H9 (cell line): ENCODE measurements around the gene TMEM183A. TPM values are rescaled to one million over a fixed set of nuclear protein-coding genes. Genes with fewer than 3 reads are reported as not detected.

Experiments used
- DNase-seq: peaks from one replicate; pipeline ENCODE4 v3.0.0-alpha.2; 2017
- H2AFZ ChIP-seq: one replicate; pipeline ENCODE4 v1.6.1; 2013; ENCODE audit warnings: mild to moderate bottlenecking, low read length, control low read depth, moderate library complexity
- H2AK5ac ChIP-seq: 2 replicates; pipeline ENCODE4 v1.6.1; 2013; ENCODE audit warnings: low read length, control low read depth, mixed read lengths; ENCODE audit not compliant: insufficient read length
- H2BK120ac ChIP-seq: one replicate; pipeline ENCODE4 v1.6.1; 2013; ENCODE audit warnings: low read depth, mild to moderate bottlenecking, low read length, control low read depth, inconsistent platforms; ENCODE audit not compliant: poor library complexity, severe bottlenecking
- H2BK12ac ChIP-seq: 2 replicates; pipeline ENCODE4 v1.6.1; 2013; ENCODE audit warnings: low read length, control low read depth, mixed read lengths, low read depth; ENCODE audit not compliant: insufficient read length
- H2BK15ac ChIP-seq: 2 replicates; pipeline ENCODE4 v1.6.1; 2013; ENCODE audit warnings: low read depth, low read length, control low read depth
- H2BK20ac ChIP-seq: one replicate; pipeline ENCODE4 v1.6.1; 2013; ENCODE audit warnings: low read depth, mild to moderate bottlenecking, low read length, control low read depth, inconsistent platforms; ENCODE audit not compliant: poor library complexity, severe bottlenecking
- H2BK5ac ChIP-seq: 2 replicates; pipeline ENCODE4 v1.6.1; 2013; ENCODE audit warnings: low read length, control low read depth, mixed read lengths; ENCODE audit not compliant: insufficient read length
- H3K14ac ChIP-seq: 2 replicates; pipeline ENCODE4 v1.6.1; 2013; ENCODE audit warnings: low read length, control low read depth; ENCODE audit not compliant: insufficient read depth
- H3K18ac ChIP-seq: 2 replicates; pipeline ENCODE4 v1.6.1; 2013; ENCODE audit warnings: low read depth, mild to moderate bottlenecking, mixed read lengths, low read length, control low read depth; ENCODE audit not compliant: insufficient read length
- H3K23ac ChIP-seq: 2 replicates; pipeline ENCODE4 v1.6.1; 2013; ENCODE audit warnings: low read length, control low read depth, mixed read lengths, low read depth; ENCODE audit not compliant: insufficient read length
- H3K23me2 ChIP-seq: 2 replicates; pipeline ENCODE4 v1.6.1; 2013; ENCODE audit warnings: low read depth, mild to moderate bottlenecking, mixed read lengths, low read length, control low read depth; ENCODE audit not compliant: insufficient read length, poor library complexity, severe bottlenecking
- H3K27ac ChIP-seq: 2 replicates; pipeline ENCODE4 v1.5.1; 2013; ENCODE audit warnings: low read length, control low read depth, mixed read lengths, low read depth; ENCODE audit not compliant: insufficient read length
- H3K27me3 ChIP-seq: 2 replicates; pipeline ENCODE4 v1.6.1; 2013; ENCODE audit warnings: low read length, control low read depth, inconsistent platforms; ENCODE audit not compliant: insufficient read depth
- H3K4ac ChIP-seq: 2 replicates; pipeline ENCODE4 v1.6.1; 2013; ENCODE audit warnings: low read depth, mild to moderate bottlenecking, control low read depth, inconsistent platforms, low read length, moderate library complexity
- H3K4me1 ChIP-seq: 2 replicates; pipeline ENCODE4 v1.6.1; 2013; ENCODE audit warnings: low read length, control low read depth, inconsistent platforms; ENCODE audit not compliant: insufficient read depth
- H3K4me2 ChIP-seq: 2 replicates; pipeline ENCODE4 v1.6.1; 2013; ENCODE audit warnings: low read length, control low read depth, mixed read lengths; ENCODE audit not compliant: insufficient read length, insufficient read depth
- H3K56ac ChIP-seq: 2 replicates; pipeline ENCODE4 v1.6.1; 2013; ENCODE audit warnings: low read depth, mild to moderate bottlenecking, mixed read lengths, low read length, control low read depth; ENCODE audit not compliant: insufficient read length
- H3K79me1 ChIP-seq: 2 replicates; pipeline ENCODE4 v1.6.1; 2013; ENCODE audit warnings: low read depth, mild to moderate bottlenecking, moderate library complexity, low read length, control low read depth, inconsistent platforms; ENCODE audit not compliant: insufficient read depth, poor library complexity, severe bottlenecking
- H3K79me2 ChIP-seq: 2 replicates; pipeline ENCODE4 v1.6.1; 2013; ENCODE audit warnings: low read length, control low read depth, inconsistent platforms; ENCODE audit not compliant: insufficient read depth
- H3K9ac ChIP-seq: 2 replicates; pipeline ENCODE4 v1.6.1; 2013; ENCODE audit warnings: low read length, control low read depth, mixed read lengths; ENCODE audit not compliant: insufficient read length; ENCODE audit errors: extremely low read depth
- H3K9me3 ChIP-seq: one replicate; pipeline ENCODE4 v1.6.1; 2013; ENCODE audit warnings: low read depth, low read length, inconsistent platforms; ENCODE audit not compliant: control insufficient read depth
- H3T11ph ChIP-seq: one replicate; pipeline ENCODE4 v1.6.1; 2013; ENCODE audit warnings: mild to moderate bottlenecking, low read length, control low read depth, inconsistent platforms
- H4K20me1 ChIP-seq: one replicate; pipeline ENCODE4 v1.6.1; 2013; ENCODE audit not compliant: control insufficient read depth, insufficient read length, insufficient read depth
- H4K5ac ChIP-seq: 2 replicates; pipeline ENCODE4 v1.6.1; 2013; ENCODE audit warnings: low read depth, mild to moderate bottlenecking, mixed read lengths, low read length, control low read depth; ENCODE audit not compliant: insufficient read length
- H4K8ac ChIP-seq: replicated peaks from 2 replicates; pipeline ENCODE4 v1.6.1; 2013; ENCODE audit warnings: low read length, control low read depth, mixed read lengths, low read depth; ENCODE audit not compliant: insufficient read length
- H4K91ac ChIP-seq: 2 replicates; pipeline ENCODE4 v1.6.1; 2013; ENCODE audit warnings: low read depth, mild to moderate bottlenecking, moderate library complexity, mixed read lengths, low read length, control low read depth; ENCODE audit not compliant: insufficient read length
- H3K27ac Mint-ChIP-seq, 3 experiments: 2 replicates in 2 of 3; 3 replicates in 1 of 3; pipeline ENCODE4 v1.8.0; 2020 to 2021; ENCODE audit warnings: mixed read lengths in 3 of 3, mild to moderate bottlenecking in 1 of 3, moderate library complexity in 1 of 3
- H3K27me3 Mint-ChIP-seq: 2 replicates; pipeline ENCODE4 v1.8.0; 2021; ENCODE audit warnings: low read depth, mild to moderate bottlenecking, moderate library complexity, mixed read lengths
- H3K36me3 Mint-ChIP-seq, 3 experiments: 2 replicates in 2 of 3; 3 replicates in 1 of 3; pipeline ENCODE4 v1.8.0; 2020 to 2021; ENCODE audit warnings: low read depth in 3 of 3, mixed read lengths in 3 of 3; ENCODE audit not compliant: insufficient read depth in 1 of 3
- H3K4me1 Mint-ChIP-seq, 2 experiments: 2 replicates each; pipeline ENCODE4 v1.8.0; 2020; ENCODE audit warnings: mixed read lengths in 2 of 2
- H3K4me3 Mint-ChIP-seq, 2 experiments: 2 replicates in 1 of 2; 3 replicates in 1 of 2; pipeline ENCODE4 v1.8.0; 2020 to 2021; ENCODE audit warnings: mild to moderate bottlenecking in 2 of 2, mixed read lengths in 2 of 2, moderate library complexity in 1 of 2
- H3K9me3 Mint-ChIP-seq, 2 experiments: 2 replicates in 1 of 2; 3 replicates in 1 of 2; pipeline ENCODE4 v1.8.0; 2020; ENCODE audit warnings: mild to moderate bottlenecking in 2 of 2, mixed read lengths in 2 of 2, moderate library complexity in 1 of 2
- WGBS: extraction: QIAGEN DNeasy Blood & Tissue Kit; methylation state at CpG from one replicate; pipeline ENCODE4 v1.1.7; 2013; ENCODE audit warnings: missing lambda C conversion rate, low lambda C conversion rate, mixed read lengths; ENCODE audit not compliant: insufficient read length; ENCODE audit errors: extremely low coverage; 5-methylcytosine and 5-hydroxymethylcytosine counted together
- total RNA-seq: library from RNA; stranded (reverse); gene quantifications from 2 replicates; pipeline ENCODE4 v1.2.1, GENCODE V29; 2021
- TF ChIP-seq, protein P1 (sequence below): fragments of 200-600 bp; sonication (generic); conservative IDR thresholded peaks from 3 replicates; pipeline ENCODE4 v1.8.0; 2021; ENCODE audit warnings: antibody characterized with exemption, mild to moderate bottlenecking

TMEM183A gene
- total RNA-seq, 1 experiment from 2014 or later, result 93.4 TPM

DNA sequence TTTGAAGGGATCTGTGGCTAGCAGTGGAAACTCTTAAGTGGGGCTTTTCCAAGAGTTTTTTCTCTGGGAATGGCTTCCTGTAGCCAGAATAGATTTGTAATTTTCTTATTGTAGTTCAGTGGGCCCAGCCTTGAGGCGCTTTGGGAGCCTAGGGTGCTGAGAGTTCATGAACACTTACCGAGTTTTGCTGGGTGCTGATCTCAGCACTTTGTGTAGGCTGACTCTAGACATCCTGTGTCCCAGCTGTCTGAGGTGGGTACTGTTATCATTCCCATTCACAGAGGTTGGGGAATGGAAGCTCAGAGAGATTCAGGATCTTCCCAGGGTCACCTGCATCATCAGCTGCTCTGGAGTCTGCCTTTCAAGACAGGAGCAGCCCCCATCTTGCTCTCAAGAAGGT is 26.1 kb downstream of the TMEM183A start:
- no peak overlapping the region for H3K9ac ChIP-seq
- H2BK12ac ChIP-seq, result no peak overlapping the region
- H3K4me1 ChIP-seq, result peaks cover 7% of the 10 kb centered on the region; the same call in 1 of the 2 replicates
- Mint-ChIP-seq H3K4me1 (peaks cover 16 to 21% of the 10 kb centered on the region in 2 experiments), H3K27me3 (peaks cover 11% of the 10 kb centered on the region), H3K4me3 (no peak overlapping the region), H3K36me3 (no peaks in the 10 kb centered on the region; a peak in 1 of 7 replicates), H3K9me3 (no peaks in the 10 kb centered on the region), H3K27ac (no peak overlapping the region)
- no peak overlapping the region for H2BK5ac ChIP-seq
- no peak overlapping the region for H2BK15ac ChIP-seq
- H2BK20ac ChIP-seq, result no peak overlapping the region
- peaks cover 2% of the 10 kb centered on the region; the same call in 1 of the 2 replicates for H3K27me3 ChIP-seq
- no peak overlapping the region for H4K8ac ChIP-seq
- no peak overlapping the region for H3K18ac ChIP-seq
- DNase-seq, result no peak
- H3K79me1 ChIP-seq, result no peaks in the 10 kb centered on the region
- H2AFZ ChIP-seq, result no peak overlapping the region
- no peaks in the 10 kb centered on the region for H3K23me2 ChIP-seq
- H3K27ac ChIP-seq, result no peak overlapping the region
- no peak overlapping the region for H3K14ac ChIP-seq
- H2AK5ac ChIP-seq, result no peak overlapping the region
- no peaks in the 10 kb centered on the region for H3K79me2 ChIP-seq
- H4K5ac ChIP-seq, result no peak overlapping the region
- TF ChIP-seq, protein P1, sequence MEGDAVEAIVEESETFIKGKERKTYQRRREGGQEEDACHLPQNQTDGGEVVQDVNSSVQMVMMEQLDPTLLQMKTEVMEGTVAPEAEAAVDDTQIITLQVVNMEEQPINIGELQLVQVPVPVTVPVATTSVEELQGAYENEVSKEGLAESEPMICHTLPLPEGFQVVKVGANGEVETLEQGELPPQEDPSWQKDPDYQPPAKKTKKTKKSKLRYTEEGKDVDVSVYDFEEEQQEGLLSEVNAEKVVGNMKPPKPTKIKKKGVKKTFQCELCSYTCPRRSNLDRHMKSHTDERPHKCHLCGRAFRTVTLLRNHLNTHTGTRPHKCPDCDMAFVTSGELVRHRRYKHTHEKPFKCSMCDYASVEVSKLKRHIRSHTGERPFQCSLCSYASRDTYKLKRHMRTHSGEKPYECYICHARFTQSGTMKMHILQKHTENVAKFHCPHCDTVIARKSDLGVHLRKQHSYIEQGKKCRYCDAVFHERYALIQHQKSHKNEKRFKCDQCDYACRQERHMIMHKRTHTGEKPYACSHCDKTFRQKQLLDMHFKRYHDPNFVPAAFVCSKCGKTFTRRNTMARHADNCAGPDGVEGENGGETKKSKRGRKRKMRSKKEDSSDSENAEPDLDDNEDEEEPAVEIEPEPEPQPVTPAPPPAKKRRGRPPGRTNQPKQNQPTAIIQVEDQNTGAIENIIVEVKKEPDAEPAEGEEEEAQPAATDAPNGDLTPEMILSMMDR, result no peak
- no peak overlapping the region for H3K23ac ChIP-seq
- no peak overlapping the region for H3T11ph ChIP-seq
- no peak overlapping the region for H3K56ac ChIP-seq
- WGBS, result no CpG with 5 or more reads among the region's 2 CpGs
- no peaks in the 10 kb centered on the region for H3K9me3 ChIP-seq
- H4K91ac ChIP-seq, result no peak overlapping the region
- H3K4me2 ChIP-seq, result no peak overlapping the region
- peaks cover 2% of the 10 kb centered on the region for H4K20me1 ChIP-seq
- no peak overlapping the region for H3K4ac ChIP-seq
- no peak overlapping the region for H2BK120ac ChIP-seq
